Measurements from ENCODE around the gene EYA2.

EYA2 gene

DNA sequence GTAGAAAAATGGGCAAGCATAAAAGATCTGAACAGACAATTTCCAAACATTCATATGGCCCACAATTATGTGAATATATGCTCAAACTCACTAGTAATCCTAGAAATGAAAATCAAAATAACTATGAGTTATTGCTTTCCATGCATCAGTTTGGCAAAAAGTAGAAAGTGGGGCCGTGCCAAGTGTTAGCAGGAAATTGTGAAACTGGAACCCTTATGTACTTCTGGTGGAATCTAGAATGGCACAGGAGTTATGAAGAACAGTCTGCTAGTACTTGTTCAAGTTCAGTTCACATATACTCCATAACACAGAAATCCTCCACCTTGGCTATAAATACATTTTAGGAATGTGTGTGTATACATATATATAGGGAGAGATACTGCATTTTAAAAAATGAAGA lies 89.8 kb downstream of the EYA2 start:
- DNase-seq: no peak

DNA sequence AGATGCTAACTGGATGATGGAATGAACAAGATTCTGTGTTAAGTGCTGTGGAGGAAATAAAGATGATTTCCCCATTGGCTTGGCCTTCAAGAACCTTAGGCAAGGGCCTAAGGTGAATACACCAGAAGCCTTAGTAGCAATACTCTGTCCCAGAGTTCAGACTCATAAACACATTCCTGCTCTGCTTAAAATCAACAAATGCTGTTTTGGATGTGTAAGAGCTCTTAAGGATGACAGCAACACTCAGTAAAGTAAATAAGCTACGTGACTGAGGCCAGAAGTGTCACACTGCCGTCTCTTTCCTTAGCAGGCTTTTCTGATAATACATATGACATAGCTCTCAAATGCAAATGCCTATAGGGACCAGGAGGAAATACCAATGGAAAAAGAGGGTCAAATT lies 90.6 kb downstream of the EYA2 start:
- no peak for DNase-seq

DNA sequence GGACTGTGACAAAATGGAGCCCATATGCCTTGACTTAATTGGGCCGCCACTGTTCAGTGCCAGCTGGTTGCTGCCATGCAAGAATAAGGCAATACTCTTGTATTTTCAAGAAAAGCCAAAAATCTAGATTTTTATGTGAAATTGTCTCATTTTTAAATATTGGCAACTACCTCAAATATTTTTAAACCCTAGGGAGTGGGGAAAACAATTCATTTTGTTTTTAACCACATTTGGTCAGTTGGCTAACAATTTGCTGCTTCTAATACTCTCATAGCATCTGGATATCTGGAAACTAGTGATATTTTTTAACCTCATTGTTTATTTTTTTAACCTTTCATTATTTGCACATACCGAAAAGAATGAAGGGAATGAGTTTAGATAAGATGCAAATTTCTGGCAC lies 91.0 kb downstream of the EYA2 start:
- no peak for DNase-seq

DNA sequence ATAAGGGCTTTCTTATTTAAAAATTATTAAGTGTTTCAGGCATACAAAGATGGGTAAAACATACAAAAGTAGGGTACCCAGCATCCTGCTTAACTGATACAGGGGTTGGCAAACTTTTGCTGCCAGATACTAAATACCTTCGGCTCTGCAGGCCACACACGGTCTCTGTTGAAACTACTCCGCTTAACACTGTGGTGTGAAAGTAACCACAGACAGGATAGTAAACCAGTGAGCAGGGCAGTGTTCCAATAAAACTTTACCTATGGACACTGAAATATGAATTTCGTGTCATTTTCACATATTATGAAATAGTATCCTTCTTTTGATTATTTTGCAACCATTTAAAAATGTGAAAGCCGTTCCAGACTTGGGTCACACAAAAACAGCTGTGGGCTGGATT lies 92.4 kb downstream of the EYA2 start:
- no peak for DNase-seq

DNA sequence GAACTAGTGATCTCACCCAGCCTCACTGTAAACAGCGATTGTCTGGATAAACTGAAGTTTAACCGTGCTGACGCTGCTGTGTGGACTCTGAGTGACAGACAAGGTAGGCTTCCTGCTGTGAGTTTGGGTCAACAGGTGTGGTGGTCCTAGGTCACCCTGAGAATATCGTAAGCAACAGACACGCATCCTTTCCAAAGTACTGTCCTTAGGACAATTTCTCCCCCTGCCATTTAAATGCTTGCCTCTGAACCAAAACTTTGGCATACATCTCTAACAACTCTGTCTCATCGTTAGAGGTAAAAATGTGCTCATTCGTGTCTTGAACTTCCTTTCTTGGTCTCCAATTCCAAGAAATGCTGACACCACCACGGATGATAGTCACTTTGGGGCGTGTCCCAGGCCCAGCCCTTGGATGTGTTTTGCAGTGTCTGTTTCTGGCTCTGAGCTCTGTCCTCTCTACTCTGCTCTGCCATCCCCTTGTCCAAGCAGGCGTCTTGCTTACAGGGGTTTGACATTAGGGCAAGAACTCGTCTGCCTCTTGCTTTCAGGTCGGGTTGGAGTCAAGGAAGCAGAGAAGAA lies 95.5 kb downstream of the EYA2 start:
- no peak for DNase-seq

DNA sequence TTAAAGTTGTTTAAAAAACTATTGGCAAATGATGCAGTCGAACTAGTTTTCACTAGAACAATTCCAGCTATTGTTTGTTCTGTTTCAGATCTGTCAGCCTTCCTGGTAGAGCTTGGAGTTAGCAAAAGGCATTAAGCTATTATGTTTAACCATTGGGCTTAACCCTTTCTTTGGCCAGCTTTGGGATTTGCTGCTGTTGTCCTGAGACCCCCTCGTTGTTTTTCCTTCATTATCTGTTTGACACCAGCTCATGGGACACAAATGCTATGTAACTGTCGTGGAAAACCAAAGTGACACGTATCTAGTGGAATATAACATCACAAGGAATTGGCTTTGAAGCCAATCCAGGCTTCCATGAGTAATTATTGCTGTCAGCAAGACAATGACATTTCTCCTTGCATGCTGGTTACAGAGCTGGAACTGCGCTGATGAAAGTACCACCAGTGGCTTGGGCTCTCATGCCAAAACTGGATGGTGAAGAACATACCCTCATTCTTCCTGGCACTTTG lies 96.0 kb downstream of the EYA2 start:
- DNase-seq: no peak

DNA sequence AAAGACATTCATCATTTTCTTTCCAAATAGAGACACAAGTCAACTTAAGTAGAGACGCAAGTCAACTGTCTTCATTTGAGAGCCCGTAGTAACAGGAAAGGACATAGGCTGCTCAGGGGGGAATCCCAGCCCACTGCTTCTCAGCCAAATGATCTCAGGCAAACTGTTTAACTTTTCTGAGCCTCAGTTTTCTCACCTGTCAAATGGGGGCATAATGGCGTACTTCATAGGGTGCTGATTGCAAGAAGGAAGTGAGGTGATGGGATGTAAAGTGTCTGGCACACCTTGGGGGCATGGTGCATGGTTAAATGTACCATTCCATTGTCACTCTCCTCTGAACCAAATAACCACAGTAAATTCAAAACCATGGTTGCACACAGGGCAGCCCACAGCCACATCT lies 96.5 kb downstream of the EYA2 start:
- no peak for DNase-seq

DNA sequence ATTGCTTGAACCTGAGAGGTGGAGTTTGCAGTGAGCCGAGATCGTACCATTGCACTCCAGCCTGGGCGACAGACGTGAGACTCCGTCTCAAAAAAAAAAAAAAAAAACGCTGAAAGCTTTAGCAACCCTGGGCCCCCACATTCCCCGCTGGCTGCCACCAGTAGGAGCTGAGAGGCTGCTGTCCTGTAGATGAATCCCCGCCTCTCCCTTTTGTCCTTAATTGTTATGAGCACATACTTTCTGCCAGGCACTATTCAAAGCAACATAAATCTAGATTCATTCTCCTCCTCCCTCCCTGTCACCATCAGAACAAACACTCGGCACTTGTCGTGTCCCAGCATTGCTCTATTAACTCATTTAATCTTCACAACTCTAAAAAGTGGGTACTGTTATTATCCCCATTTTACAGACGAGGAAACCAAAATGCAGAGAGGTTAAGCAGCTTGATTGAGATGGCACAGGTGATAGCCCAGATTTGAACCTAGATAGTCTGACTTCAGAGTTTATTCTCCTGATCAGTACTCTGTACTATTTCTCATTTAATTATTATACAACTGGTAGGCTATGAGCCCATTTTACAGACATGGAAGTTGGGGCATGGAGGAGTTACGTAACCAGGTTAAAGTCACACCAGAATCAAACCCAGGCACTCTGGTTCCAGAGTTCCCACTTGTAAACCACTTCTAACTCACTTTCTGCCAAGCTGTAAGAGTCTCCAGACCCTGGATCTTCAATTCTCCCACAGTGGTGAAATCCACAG lies 97.4 kb downstream of the EYA2 start:
- no peak for DNase-seq

DNA sequence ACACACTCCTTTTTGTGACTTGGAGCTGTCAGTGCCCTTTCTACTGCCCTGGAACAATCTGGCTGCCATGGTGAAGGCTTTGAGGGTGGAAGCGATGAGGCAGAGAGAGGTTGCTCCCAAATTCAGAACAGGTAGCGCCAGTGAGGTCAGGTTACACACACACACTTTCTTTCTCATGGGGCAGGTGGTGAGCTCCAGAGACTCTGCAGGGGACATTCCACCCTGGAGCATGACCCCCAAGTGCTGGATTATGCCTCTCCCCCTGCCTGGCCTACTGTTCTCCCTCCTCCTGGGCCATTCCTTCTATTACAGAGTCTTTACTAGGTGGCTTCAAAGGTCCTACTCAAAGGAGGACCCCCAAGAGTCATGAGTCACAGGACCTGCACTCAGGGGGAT lies 98.0 kb downstream of the EYA2 start:
- no peak for DNase-seq

DNA sequence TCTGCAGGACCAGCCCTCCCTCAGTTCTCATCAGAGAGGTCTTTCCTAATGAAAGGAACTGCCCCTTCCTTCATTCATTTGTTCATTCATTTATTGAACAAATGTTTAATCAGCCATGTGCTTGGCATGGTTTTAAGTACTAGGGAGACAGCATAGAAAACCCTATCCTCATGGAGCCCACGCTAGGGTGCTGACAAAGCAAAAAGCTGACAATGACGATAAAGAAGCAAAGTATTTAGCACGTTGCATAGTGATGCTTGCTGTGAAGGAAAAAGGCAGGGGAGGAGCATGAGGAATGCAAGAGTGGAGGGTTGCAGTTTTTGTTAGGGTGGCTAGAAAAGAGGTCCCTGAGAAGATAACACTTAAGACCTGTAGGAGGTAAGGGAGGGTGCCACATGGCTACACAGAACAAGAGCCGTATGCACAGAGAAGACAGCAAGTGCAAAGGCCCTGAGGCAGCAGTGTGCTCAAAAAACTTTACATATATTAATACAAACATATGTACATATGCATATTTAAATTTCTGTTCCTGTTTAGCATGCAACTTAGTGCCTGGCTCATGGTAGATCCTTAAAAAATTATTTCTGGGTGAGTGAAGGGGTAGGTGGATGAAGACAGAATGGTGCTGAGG lies 98.9 kb downstream of the EYA2 start:
- no peak for DNase-seq

DNA sequence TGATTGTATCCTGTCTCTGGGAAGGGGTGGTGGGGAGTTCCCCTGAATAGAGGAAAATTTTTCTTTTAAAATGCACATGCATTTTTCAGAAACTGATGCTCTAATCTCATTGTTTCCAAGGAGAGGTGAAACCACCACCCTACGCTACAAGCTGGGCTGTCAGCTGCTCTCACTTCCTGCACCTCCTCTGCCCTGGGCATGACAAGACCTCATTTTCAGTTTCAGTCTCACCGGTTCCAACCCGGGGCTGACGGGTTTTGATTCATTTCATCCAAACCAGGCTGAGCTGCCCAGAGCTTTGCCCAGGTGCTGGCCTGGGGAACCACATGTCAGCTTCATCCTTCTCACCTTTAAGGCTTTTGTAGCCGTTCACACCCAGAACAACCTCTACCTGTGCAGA lies 99.7 kb downstream of the EYA2 start:
- no peak for DNase-seq

DNA sequence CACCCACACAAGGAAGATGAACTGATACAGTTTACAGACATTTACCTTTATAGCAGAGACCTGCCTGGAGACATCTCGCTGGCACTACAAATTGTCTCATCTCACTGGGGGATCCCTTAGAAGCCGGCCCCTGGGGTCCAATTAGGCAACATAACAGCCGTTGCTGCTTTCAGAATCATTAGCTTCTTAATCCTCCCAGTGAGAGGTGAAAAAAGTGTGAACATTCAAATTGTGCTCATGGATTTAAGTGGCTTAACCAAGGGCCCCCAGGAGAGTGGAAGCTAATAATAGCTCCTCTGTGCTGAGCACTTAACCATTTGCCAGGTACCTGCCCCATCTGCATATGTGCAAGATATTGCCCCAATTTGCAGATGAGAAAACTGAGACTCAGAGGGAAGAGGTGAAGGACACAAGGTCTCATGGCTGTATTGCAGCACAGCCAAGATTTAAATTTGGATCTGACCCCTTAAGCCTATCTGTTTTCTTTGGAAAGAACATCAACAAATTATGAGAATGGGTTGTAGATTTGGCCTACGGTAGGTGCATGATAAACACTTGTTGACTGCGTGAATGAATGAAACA lies 101.0 kb downstream of the EYA2 start:
- no peak for DNase-seq

DNA sequence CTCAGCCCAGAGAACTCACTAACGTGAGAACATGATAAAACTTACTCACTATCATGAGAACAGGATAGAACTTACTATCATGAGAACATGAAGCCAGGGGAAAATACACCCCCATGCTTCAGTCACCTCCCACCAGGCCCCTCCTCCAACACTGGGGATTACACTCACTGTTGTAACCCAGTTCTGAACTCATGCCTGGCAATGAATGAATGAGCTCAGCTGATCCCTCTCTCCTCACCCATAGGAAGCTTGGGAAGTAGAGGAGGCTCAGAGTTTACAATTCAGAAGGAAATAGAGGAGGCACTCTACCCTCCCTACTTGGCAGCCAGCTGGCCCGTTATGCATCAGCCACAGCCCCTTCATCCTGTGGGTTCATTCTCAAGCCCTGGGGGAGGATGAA lies 102.5 kb downstream of the EYA2 start:
- DNase-seq: no peak

DNA sequence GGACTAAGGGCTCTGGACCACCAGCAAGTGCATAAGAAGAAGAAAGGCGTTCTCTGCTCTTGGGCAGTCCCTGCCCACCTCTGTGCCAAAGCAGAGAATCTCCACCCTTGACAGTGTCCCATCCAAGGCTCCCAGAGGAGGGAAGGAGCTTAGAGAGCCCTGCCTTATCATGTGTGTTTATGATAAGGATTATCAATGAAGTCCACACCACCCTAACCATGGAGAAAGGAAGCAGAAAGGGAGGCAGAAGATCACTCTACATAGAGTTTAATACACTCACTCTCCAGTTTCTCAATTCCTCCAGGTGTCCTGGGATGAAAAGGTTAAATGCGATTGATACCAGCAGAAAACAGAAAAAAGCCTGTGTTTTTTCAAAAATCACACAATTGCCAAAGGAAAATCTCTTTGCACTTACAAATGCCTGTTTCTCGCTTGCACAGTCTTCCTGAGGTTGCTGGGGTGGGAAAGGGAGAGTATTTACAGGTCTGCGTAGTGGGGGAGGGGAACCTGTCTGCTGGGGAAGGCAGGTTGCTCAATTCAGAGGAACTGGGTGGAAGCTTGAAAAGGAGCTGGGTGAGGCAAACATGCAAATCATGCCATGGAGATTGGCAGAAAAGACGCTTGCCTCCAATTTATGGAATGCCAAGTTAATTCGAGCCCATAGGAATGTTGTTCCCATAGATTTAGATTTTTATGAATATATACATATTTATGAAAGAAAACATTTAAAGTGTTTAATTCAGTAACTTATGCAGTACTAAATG lies 104.0 kb downstream of the EYA2 start:
- no peak for DNase-seq

DNA sequence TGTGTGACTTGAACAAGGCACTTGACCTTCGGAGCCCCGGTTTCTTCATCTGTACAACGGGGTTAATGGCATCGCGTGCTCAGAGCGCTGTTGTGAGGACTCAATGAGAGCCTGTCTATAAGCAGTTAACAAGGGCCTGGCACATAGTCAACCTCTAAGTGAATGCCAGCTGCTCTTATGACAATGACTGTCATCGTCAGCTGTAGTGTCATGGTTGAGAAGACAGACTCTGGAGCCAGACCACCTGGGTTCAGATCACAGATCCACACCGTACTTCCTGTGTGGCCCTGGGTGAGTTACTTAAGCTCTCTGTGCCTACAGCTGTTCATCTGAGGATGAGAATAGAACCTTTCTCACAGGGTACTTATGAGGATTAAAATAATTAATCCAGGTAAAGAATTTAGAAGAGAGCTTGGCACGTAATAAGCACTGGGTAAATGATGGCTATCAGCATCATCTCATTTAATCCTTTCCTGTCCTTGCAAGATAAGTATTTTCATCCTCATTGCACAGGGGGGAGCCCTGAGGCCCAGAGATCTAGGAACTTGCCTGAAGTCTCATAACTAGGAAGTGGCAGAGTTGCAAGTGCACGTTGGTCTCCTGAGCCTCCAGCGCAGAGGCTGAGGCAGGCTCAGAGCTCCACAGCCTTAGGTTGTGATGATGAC lies 105.3 kb downstream of the EYA2 start:
- DNase-seq: no peak

DNA sequence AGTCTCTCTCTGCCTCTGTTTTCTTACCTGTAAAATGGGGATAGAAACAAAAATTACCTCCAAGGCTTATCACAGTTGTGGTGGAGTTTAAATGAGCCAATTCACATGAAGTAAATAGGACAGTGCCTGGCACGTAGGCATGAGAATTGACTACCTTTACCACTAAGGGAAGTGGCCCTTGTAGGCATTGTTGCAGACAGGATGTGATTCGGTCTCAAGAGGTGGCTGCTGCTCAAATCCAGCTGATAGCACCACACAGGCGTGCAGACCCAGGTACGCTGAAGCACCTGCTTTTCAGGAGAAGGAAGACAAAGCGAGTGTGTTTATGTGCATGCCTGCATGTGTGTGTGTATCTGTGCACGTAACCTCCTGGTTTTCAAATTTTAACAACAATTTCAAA lies 108.6 kb downstream of the EYA2 start:
- DNase-seq: no peak

DNA sequence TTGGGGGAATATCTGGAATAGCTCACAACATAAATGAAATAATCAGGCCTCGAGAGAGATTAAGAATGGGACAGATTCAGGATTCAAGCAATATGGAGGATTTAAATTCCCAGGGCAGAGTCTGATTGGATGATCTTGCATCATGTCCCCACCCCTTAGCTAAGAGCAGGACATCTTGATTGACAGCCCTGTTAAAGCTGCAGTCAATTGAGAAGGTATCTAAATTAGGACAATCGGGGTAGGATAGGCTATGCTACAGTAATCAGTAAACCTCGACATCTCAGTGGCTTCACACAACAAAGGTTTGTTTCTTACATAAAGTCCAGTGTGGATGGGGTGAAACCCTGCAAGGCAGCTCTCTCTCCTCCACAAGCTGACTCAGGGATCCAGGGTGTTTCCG lies 109.5 kb downstream of the EYA2 start:
- no peak for DNase-seq

DNA sequence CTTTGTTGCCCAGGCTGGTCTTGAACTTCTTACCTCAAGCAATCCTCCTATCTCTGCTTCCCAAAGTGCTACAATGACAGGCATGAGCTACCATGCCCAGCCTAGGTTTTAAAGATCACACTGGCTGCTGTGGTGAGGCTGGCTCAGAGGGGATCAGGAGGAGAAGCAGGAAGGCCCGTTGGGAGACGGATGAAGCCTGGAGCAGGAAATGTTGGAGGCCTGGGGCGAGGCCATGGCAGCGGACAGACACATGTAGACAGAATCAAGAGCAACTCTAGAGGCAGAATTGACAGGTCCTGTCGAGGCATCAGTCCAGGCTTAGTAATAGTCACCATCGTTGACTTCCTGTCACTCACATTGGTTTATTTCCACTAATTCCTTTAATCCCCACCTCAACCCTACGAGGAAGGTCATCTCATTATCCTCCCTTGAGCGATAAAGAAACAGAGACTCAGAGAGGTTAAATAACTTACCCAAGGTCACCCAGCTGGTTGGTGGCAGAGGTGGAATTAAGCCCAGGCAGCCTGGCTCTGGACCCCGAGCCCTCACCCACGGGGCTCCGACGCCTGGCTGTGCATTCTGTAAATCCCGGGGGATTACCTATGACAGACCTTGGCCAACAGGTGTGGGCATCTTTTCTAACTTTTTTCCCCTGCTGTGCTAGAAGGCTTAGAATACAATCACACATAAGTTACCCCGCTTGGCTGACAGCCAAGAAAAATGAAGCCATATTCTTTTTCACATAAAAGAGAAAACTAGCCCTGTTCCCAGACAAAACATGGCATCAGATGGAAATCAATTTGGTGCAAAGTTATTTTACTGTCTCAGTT lies 113.4 kb downstream of the EYA2 start:
- no peak for DNase-seq

DNA sequence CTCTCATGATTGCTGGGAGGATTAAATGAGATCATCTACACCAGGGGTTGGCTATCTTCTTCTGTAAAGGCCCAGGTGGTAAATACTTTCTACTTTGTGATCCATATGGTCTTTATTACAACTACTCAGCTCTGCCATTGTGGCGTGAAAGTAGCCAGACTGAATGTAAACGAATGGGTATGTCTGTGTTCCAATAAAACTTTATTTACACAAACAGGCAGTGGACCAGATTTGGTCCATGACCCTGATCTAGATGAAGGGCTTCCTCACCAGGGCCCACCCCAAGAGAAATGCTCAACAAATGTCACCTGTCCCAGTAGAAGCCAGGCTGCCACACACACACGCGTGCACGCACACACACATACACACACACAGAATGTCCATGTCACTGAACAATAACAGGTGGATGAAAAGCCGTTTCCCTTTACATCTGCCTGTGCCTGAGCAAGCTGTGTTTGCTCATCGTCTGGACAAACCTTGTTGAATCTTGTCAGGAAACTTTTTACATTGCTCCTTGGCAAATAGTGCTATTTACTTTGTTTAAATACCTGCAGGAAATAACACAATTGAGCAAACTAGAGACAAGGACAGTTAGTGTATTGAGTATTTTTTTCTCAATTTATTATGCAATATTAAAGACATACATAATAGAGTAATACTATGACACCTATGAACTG lies 114.3 kb downstream of the EYA2 start:
- DNase-seq: no peak

DNA sequence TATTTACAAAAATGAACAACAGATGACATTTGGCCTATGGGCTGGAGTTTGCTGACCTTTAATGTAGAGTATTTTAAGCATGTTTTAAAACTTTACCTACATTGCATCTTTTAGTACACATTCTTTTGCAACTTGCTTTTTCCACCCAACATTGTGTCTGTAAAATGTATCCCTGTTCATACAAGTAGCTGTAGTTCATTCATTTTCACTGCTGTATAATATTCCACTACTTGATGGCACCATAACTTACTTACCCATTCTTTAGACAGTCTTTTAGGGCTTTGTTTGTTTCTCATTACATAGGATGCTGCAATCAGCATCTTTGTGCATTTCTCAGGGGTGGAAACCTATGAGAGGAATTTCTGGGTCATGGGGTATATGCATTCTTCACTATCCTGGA lies 115.1 kb downstream of the EYA2 start:
- no peak for DNase-seq

DNA sequence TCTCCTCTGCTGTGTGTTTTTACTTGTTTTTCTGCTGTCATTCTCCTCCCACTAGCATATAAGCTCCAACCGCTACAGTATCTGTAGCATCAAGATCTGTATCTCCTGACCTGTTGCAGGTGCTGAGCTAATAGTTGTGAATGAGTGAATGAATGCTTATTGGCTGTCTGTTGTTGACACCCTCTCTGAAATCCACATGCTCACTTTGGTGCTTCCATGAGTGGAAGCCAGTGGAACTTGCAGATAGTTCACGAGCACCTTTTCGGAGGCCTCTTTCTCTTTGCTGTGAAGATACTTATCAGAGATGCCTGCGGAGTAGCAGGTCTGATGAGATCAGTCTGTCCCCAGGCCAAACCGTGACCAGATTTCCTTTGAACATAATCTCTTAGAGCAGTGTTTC lies 117.3 kb downstream of the EYA2 start:
- DNase-seq: no peak
